HCT116 (cell line): ENCODE results near the gene KIF25. TPM values are rescaled to one million over a fixed set of nuclear protein-coding genes. Genes with fewer than 3 reads are reported as not detected.

ENCODE experiments used
- ATAC-seq: fragments of 200-7000 bp; cut with Tn5 transposase; 2 replicates; pipeline ENCODE4 v1.9.1; 2020; ENCODE audit warnings: mild to moderate bottlenecking, moderate library complexity
- BruUV-seq: library from RNA; stranded (reverse); fragments of 400-500 nt; replicated peaks from 2 replicates; lab custom pipeline; 2021; lab: Mats Ljungman, UMichigan
- CTCF ChIA-PET: fragments of 300-600 bp; sonication (Branson Sonifier 250); formaldehyde crosslinking; loops from one replicate; lab custom pipeline; 2021; ENCODE audit warnings: antibody characterized with exemption; lab: Charles Lee
- POLR2A ChIA-PET: fragments of 300-600, 350-600 bp; sonication (Branson Sonifier 250); formaldehyde crosslinking; loops from one replicate; lab custom pipeline; 2021; ENCODE audit warnings: antibody characterized with exemption; lab: Charles Lee
- RAD21 ChIA-PET, 2 experiments: fragments of 300-600 bp; sonication (Branson Sonifier 250); formaldehyde crosslinking; loops; one replicate each; lab custom pipeline; 2023; ENCODE audit warnings: low total read pairs in 2 of 2; ENCODE audit not compliant: uncharacterized antibody in 2 of 2, unreplicated experiment in 2 of 2, low non-redundant PET in 1 of 2; lab: Charles Lee
- DNase-seq: peaks from one replicate; pipeline ENCODE4 v3.0.0-alpha.2; 2010; ENCODE audit warnings: low read depth, low spot score
- H2AFZ ChIP-seq: fragments of 200-600 bp; shearing (Covaris generic), sonication (generic); 2 replicates; pipeline ENCODE4 v1.6.1; 2017; ENCODE audit warnings: low read depth, mixed run types, mixed read lengths, antibody characterized with exemption, low read length; ENCODE audit not compliant: poor library complexity, severe bottlenecking
- H3K27ac ChIP-seq: 2 replicates; pipeline ENCODE4 v1.5.1; 2012; ENCODE audit warnings: low read depth, low read length
- H3K27me3 ChIP-seq: fragments of 200-600 bp; sonication (generic); 2 replicates; pipeline ENCODE4 v1.6.1; 2016; ENCODE audit warnings: mixed run types, low read length, mixed read lengths; ENCODE audit not compliant: insufficient read depth
- H3K36me3 ChIP-seq, 2 experiments: fragments of 200-500 bp in 1 of 2; fragments of 200-600 bp in 1 of 2; sonication (Bioruptor generic) in 1 of 2; sonication (generic) in 1 of 2; 2 replicates each; pipeline versions ENCODE4 v1.5.1 to v1.6.1; 2014 to 2016; ENCODE audit warnings: low read length in 2 of 2, inconsistent platforms in 1 of 2, mixed read lengths in 1 of 2, mixed run types in 1 of 2; ENCODE audit not compliant: insufficient read depth in 2 of 2, control insufficient read depth in 1 of 2
- H3K4me1 ChIP-seq, 2 experiments: fragments of 200-600 bp in 1 of 2; sonication (generic) in 1 of 2; 2 replicates each; pipeline versions ENCODE4 v1.5.1 to v1.6.1; 2012 to 2017; ENCODE audit warnings: low read length in 2 of 2, inconsistent platforms in 1 of 2, mild to moderate bottlenecking in 1 of 2, mixed read lengths in 1 of 2, mixed run types in 1 of 2, moderate library complexity in 1 of 2; ENCODE audit not compliant: insufficient read depth in 2 of 2, control insufficient read depth in 1 of 2
- H3K4me2 ChIP-seq: fragments of 200-600 bp; sonication (generic); 2 replicates; pipeline ENCODE4 v1.6.1; 2017; ENCODE audit warnings: mixed run types, low read length, mixed read lengths
- H3K4me3 ChIP-seq, 2 experiments: fragments of 200-600 bp in 1 of 2; sonication (generic) in 1 of 2; replicated peaks in 1 of 2; 2 replicates each; pipeline ENCODE4 v1.5.1; 2011 to 2016; ENCODE audit warnings: low read length in 2 of 2, control low read depth in 1 of 2, low read depth in 1 of 2, mild to moderate bottlenecking in 1 of 2, mixed read lengths in 1 of 2, mixed run types in 1 of 2
- H3K79me2 ChIP-seq: fragments of 200-600 bp; sonication (generic); 2 replicates; pipeline ENCODE4 v1.6.1; 2017; ENCODE audit warnings: mild to moderate bottlenecking, mixed run types, low read length, moderate library complexity, mixed read lengths; ENCODE audit not compliant: insufficient read depth
- H3K9ac ChIP-seq: fragments of 200-600 bp; sonication (generic); 2 replicates; pipeline ENCODE4 v1.6.1; 2016; ENCODE audit warnings: low read length, mixed read lengths
- H3K9me2 ChIP-seq: fragments of 200-600 bp; sonication (generic), shearing (Covaris generic); 2 replicates; pipeline ENCODE4 v1.6.1; 2017; ENCODE audit warnings: mixed run types, mild to moderate bottlenecking, moderate library complexity; ENCODE audit not compliant: insufficient read depth
- H3K9me3 ChIP-seq, 2 experiments: fragments of 200-500 bp in 1 of 2; fragments of 200-600 bp in 1 of 2; sonication (Bioruptor generic) in 1 of 2; sonication (generic) in 1 of 2; 2 replicates each; pipeline ENCODE4 v1.6.1; 2014 to 2017; ENCODE audit warnings: low read length in 2 of 2, mixed read lengths in 2 of 2, inconsistent platforms in 1 of 2, low read depth in 1 of 2, mild to moderate bottlenecking in 1 of 2, mixed run types in 1 of 2, moderate library complexity in 1 of 2; ENCODE audit not compliant: control insufficient read depth in 1 of 2, insufficient read depth in 1 of 2
- H4K20me1 ChIP-seq: fragments of 200-600 bp; sonication (generic), shearing (Covaris generic); 2 replicates; pipeline ENCODE4 v1.6.1; 2017; ENCODE audit warnings: mixed run types, mild to moderate bottlenecking, moderate library complexity; ENCODE audit not compliant: insufficient read depth
- CBX3 ChIP-seq: IDR thresholded peaks from 2 replicates; pipeline ENCODE4 v1.6.1; 2012; ENCODE audit warnings: low read depth
- CEBPB ChIP-seq: IDR thresholded peaks from 2 replicates; pipeline ENCODE4 v1.6.1; 2012; ENCODE audit warnings: low read depth
- EGR1 ChIP-seq: IDR thresholded peaks from 2 replicates; pipeline ENCODE4 v1.6.1; 2012; ENCODE audit warnings: low read depth
- EZH2 ChIP-seq: fragments of 200-600 bp; sonication (generic); IDR thresholded peaks from 2 replicates; pipeline ENCODE4 v1.6.1; 2017; ENCODE audit warnings: antibody characterized with exemption, mixed run types
- EZH2phosphoT487 ChIP-seq: fragments of 200-600 bp; IDR thresholded peaks from 2 replicates; pipeline ENCODE4 v1.6.1; 2018; ENCODE audit warnings: antibody characterized with exemption, borderline replicate concordance
- FOSL1 ChIP-seq: IDR thresholded peaks from 2 replicates; pipeline ENCODE4 v1.6.1; 2012; ENCODE audit warnings: low read depth
- JUND ChIP-seq: IDR thresholded peaks from 2 replicates; pipeline ENCODE4 v1.6.1; 2012
- RAD21 ChIP-seq: IDR thresholded peaks from 2 replicates; pipeline ENCODE4 v1.6.1; 2012; ENCODE audit warnings: low read depth, mild to moderate bottlenecking
- SRF ChIP-seq: IDR thresholded peaks from 2 replicates; pipeline ENCODE4 v1.6.1; 2012; ENCODE audit warnings: low read depth
- TCF7L2 ChIP-seq: IDR thresholded peaks from 2 replicates; pipeline ENCODE4 v1.7.0; 2011; ENCODE audit warnings: borderline replicate concordance, inconsistent platforms; ENCODE audit not compliant: insufficient read depth, insufficient read length; ENCODE audit errors: extremely low read depth
- YY1 ChIP-seq: IDR thresholded peaks from 2 replicates; pipeline ENCODE4 v1.6.1; 2011; ENCODE audit warnings: low read length, low read depth, moderate library complexity, mild to moderate bottlenecking; ENCODE audit not compliant: insufficient replicate concordance; ENCODE audit errors: extremely low read depth
- ZFX ChIP-seq: fragments of 450-650 bp; IDR thresholded peaks from 2 replicates; pipeline ENCODE4 v1.6.1; 2017
- intact Hi-C: fragments of 100-400 bp; cut with micrococcal nuclease; formaldehyde crosslinking; loops from 2 replicates; pipeline ENCODE4 v1.10.0; 2022
- total RNA-seq: library from RNA; stranded (reverse); gene quantifications from one replicate; pipeline ENCODE4 v1.2.1, GENCODE V29; 2021; ENCODE audit not compliant: unreplicated experiment
- TF ChIP-seq, protein P1 (sequence below), 3 experiments: fragments of 200-600 bp in 1 of 3; sonication (generic) in 1 of 3; IDR thresholded peaks in 2 of 3; conservative IDR thresholded peaks in 1 of 3; 2 replicates each; pipeline ENCODE4 v1.5.1; 2012 to 2017; ENCODE audit warnings: low read depth in 2 of 3, low read length in 2 of 3, antibody characterized with exemption in 1 of 3, borderline replicate concordance in 1 of 3, control low read depth in 1 of 3, mild to moderate bottlenecking in 1 of 3, mixed read lengths in 1 of 3, mixed run types in 1 of 3, moderate library complexity in 1 of 3; ENCODE audit not compliant: insufficient read depth in 1 of 3
- TF ChIP-seq, protein P2 (sequence below): IDR thresholded peaks from 2 replicates; pipeline ENCODE4 v1.6.1; 2012
- TF ChIP-seq, protein P3 (sequence below): IDR thresholded peaks from 2 replicates; pipeline ENCODE4 v1.6.1; 2012
- TF ChIP-seq, protein P4 (sequence below): IDR thresholded peaks from 2 replicates; pipeline ENCODE4 v1.6.1; 2012; ENCODE audit warnings: low read depth

Gene KIF25
- total RNA-seq, 1 experiment from 2014 or later: not detected

DNA sequence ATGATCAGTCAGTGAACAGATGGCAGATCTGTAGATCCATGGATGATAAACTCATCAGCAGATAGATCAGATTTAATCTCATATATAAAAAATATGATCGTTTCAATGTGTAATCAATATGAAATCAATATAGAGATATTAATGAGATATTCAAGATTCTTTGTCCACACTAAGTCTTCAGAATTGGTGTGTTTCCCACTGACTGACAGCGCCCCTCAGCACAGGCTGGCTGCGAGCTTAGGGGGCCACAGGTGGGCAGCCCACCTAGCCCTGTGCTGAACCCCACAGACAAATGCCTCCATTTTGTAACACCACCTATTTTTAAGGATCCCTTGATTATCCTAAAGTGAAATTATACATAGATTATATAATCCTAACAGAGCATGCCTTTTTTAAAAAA is 49.2 kb downstream of the KIF25 start:
- Histone ChIP-seq H3K9me3 (no peaks in the 10 kb centered on the region), H3K36me3 (no peaks in the 10 kb centered on the region), H3K4me2 (no peak overlapping the region), H3K79me2 (no peaks in the 10 kb centered on the region), H3K4me3 (no peak overlapping the region), H2AFZ (no peak overlapping the region), H3K27ac (no peak overlapping the region), H3K9me2 (no peaks in the 10 kb centered on the region), H4K20me1 (no peaks in the 10 kb centered on the region), H3K4me1 (no peaks in the 10 kb centered on the region), H3K9ac (no peak overlapping the region), H3K27me3 (no peaks in the 10 kb centered on the region)
- BruUV-seq: no TSS peak
- ChIA-PET POLR2A (no interaction called here), CTCF (interaction anchor here (0.7 kb wide), 1 partner anchor 8 kb away, joined by 3 read pairs; no protein-coding TSS in a partner anchor), RAD21 (no interaction called here)
- intact Hi-C loops: no loop called here
- no peak for DNase-seq
- TF ChIP-seq EZH2phosphoT487 (no peak), JUND (no peak), YY1 (no peak), EGR1 (no peak), EZH2 (no peak), FOSL1 (no peak), TCF7L2 (no peak), RAD21 (no peak), CEBPB (no peak), ZFX (no peak), SRF (no peak), CBX3 (no peak)
- TF ChIP-seq, protein P1, sequence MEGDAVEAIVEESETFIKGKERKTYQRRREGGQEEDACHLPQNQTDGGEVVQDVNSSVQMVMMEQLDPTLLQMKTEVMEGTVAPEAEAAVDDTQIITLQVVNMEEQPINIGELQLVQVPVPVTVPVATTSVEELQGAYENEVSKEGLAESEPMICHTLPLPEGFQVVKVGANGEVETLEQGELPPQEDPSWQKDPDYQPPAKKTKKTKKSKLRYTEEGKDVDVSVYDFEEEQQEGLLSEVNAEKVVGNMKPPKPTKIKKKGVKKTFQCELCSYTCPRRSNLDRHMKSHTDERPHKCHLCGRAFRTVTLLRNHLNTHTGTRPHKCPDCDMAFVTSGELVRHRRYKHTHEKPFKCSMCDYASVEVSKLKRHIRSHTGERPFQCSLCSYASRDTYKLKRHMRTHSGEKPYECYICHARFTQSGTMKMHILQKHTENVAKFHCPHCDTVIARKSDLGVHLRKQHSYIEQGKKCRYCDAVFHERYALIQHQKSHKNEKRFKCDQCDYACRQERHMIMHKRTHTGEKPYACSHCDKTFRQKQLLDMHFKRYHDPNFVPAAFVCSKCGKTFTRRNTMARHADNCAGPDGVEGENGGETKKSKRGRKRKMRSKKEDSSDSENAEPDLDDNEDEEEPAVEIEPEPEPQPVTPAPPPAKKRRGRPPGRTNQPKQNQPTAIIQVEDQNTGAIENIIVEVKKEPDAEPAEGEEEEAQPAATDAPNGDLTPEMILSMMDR (IDR thresholded peaks at IDR 0.05 in 2 of 3, conservative IDR thresholded peaks at IDR 0.05 in 1 of 3; ENCODE audit: borderline replicate concordance in 1 of 3, insufficient read depth in 1 of 3, low read depth in 2 of 3, low read length in 2 of 3): no peak
- TF ChIP-seq, protein P2, sequence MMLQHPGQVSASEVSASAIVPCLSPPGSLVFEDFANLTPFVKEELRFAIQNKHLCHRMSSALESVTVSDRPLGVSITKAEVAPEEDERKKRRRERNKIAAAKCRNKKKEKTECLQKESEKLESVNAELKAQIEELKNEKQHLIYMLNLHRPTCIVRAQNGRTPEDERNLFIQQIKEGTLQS: no peak
- TF ChIP-seq, protein P3, sequence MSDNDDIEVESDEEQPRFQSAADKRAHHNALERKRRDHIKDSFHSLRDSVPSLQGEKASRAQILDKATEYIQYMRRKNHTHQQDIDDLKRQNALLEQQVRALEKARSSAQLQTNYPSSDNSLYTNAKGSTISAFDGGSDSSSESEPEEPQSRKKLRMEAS: no peak
- TF ChIP-seq, protein P4, sequence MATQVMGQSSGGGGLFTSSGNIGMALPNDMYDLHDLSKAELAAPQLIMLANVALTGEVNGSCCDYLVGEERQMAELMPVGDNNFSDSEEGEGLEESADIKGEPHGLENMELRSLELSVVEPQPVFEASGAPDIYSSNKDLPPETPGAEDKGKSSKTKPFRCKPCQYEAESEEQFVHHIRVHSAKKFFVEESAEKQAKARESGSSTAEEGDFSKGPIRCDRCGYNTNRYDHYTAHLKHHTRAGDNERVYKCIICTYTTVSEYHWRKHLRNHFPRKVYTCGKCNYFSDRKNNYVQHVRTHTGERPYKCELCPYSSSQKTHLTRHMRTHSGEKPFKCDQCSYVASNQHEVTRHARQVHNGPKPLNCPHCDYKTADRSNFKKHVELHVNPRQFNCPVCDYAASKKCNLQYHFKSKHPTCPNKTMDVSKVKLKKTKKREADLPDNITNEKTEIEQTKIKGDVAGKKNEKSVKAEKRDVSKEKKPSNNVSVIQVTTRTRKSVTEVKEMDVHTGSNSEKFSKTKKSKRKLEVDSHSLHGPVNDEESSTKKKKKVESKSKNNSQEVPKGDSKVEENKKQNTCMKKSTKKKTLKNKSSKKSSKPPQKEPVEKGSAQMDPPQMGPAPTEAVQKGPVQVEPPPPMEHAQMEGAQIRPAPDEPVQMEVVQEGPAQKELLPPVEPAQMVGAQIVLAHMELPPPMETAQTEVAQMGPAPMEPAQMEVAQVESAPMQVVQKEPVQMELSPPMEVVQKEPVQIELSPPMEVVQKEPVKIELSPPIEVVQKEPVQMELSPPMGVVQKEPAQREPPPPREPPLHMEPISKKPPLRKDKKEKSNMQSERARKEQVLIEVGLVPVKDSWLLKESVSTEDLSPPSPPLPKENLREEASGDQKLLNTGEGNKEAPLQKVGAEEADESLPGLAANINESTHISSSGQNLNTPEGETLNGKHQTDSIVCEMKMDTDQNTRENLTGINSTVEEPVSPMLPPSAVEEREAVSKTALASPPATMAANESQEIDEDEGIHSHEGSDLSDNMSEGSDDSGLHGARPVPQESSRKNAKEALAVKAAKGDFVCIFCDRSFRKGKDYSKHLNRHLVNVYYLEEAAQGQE: no peak
- TF ChIP-seq, all 23 proteins: peak for 0
- no peak for ATAC-seq
